Neural progenitor cell (in vitro differentiated cells): Measurements from ENCODE around the gene COL13A1. TPM values are rescaled to one million over a fixed set of nuclear protein-coding genes. Genes with fewer than 3 reads are reported as not detected.

Source experiments
- DNase-seq: peaks from one replicate; pipeline ENCODE4 v3.0.0-alpha.2; 2016; ENCODE audit warnings: low spot score
- H2AFZ ChIP-seq: fragments of 200-600 bp; sonication (generic); replicated peaks from 2 replicates; pipeline ENCODE4 v1.6.1; 2016; ENCODE audit warnings: antibody characterized with exemption
- H3F3A ChIP-seq: fragments of 200-600 bp; sonication (generic); 2 replicates; pipeline ENCODE4 v1.6.1; 2016; ENCODE audit warnings: antibody characterized with exemption, low read depth
- H3K27ac ChIP-seq: fragments of 200-600 bp; sonication (generic); 2 replicates; pipeline ENCODE4 v1.5.1; 2016; ENCODE audit warnings: mild to moderate bottlenecking
- H3K27me3 ChIP-seq: fragments of 200-600 bp; sonication (generic); 2 replicates; pipeline ENCODE4 v1.6.1; 2016; ENCODE audit warnings: mild to moderate bottlenecking, moderate library complexity
- H3K36me3 ChIP-seq: fragments of 200-600 bp; sonication (generic); 2 replicates; pipeline ENCODE4 v1.5.1; 2016
- H3K4me1 ChIP-seq: fragments of 200-600 bp; sonication (generic); 2 replicates; pipeline ENCODE4 v1.6.1; 2016; ENCODE audit warnings: mixed run types
- H3K4me2 ChIP-seq: fragments of 200-600 bp; sonication (generic); 2 replicates; pipeline ENCODE4 v1.6.1; 2016
- H3K4me3 ChIP-seq: fragments of 200-600 bp; sonication (generic); 2 replicates; pipeline ENCODE4 v1.5.1; 2016
- H3K79me2 ChIP-seq: fragments of 200-600 bp; sonication (generic); 2 replicates; pipeline ENCODE4 v1.6.1; 2016; ENCODE audit warnings: low read depth
- H3K9ac ChIP-seq: fragments of 200-600 bp; sonication (generic); 2 replicates; pipeline ENCODE4 v1.6.1; 2016
- H3K9me3 ChIP-seq: fragments of 200-600 bp; sonication (generic); 2 replicates; pipeline ENCODE4 v1.5.1; 2016; ENCODE audit warnings: low read depth
- H4K20me1 ChIP-seq: fragments of 200-600 bp; sonication (generic); 2 replicates; pipeline ENCODE4 v1.6.1; 2016; ENCODE audit warnings: low read depth
- H3K27ac Mint-ChIP-seq: 3 replicates; pipeline ENCODE4 v1.8.0; 2021; ENCODE audit warnings: mixed read lengths
- H3K27me3 Mint-ChIP-seq: 2 replicates; pipeline ENCODE4 v1.8.0; 2022; ENCODE audit warnings: low read depth, mild to moderate bottlenecking, inconsistent platforms, moderate library complexity, mixed read lengths; ENCODE audit not compliant: insufficient read depth
- H3K36me3 Mint-ChIP-seq: 3 replicates; pipeline ENCODE4 v1.8.0; 2021; ENCODE audit warnings: mixed read lengths
- H3K4me1 Mint-ChIP-seq: 3 replicates; pipeline ENCODE4 v1.8.0; 2021; ENCODE audit warnings: mixed read lengths
- H3K4me3 Mint-ChIP-seq: 3 replicates; pipeline ENCODE4 v1.8.0; 2021; ENCODE audit warnings: mild to moderate bottlenecking, moderate library complexity, mixed read lengths
- H3K9me3 Mint-ChIP-seq: 3 replicates; pipeline ENCODE4 v1.8.0; 2020; ENCODE audit warnings: mixed read lengths
- EZH2 ChIP-seq: fragments of 200-600 bp; sonication (generic); IDR thresholded peaks from 2 replicates; pipeline ENCODE4 v1.6.1; 2017; ENCODE audit warnings: antibody characterized with exemption, mild to moderate bottlenecking, moderate library complexity
- EZH2phosphoT487 ChIP-seq: fragments of 200-600 bp; sonication (generic); IDR thresholded peaks from 2 replicates; pipeline ENCODE4 v1.6.1; 2017; ENCODE audit warnings: antibody characterized with exemption
- total RNA-seq: library from RNA; depleted of rRNA; stranded (reverse); fragments of >200 nt; gene quantifications from 2 replicates; pipeline ENCODE4 v1.2.3, GENCODE V29; 2015; ENCODE audit warnings: low replicate concordance
- TF ChIP-seq, protein P1 (sequence below): fragments of 200-600 bp; sonication (generic); IDR thresholded peaks from 2 replicates; pipeline ENCODE4 v1.5.1; 2017; ENCODE audit warnings: antibody characterized with exemption, mild to moderate bottlenecking

Gene COL13A1
- total RNA-seq, 1 donor from 2014 or later: 1.3 TPM

- no peak for TF ChIP-seq EZH2
- TF ChIP-seq, protein P1, sequence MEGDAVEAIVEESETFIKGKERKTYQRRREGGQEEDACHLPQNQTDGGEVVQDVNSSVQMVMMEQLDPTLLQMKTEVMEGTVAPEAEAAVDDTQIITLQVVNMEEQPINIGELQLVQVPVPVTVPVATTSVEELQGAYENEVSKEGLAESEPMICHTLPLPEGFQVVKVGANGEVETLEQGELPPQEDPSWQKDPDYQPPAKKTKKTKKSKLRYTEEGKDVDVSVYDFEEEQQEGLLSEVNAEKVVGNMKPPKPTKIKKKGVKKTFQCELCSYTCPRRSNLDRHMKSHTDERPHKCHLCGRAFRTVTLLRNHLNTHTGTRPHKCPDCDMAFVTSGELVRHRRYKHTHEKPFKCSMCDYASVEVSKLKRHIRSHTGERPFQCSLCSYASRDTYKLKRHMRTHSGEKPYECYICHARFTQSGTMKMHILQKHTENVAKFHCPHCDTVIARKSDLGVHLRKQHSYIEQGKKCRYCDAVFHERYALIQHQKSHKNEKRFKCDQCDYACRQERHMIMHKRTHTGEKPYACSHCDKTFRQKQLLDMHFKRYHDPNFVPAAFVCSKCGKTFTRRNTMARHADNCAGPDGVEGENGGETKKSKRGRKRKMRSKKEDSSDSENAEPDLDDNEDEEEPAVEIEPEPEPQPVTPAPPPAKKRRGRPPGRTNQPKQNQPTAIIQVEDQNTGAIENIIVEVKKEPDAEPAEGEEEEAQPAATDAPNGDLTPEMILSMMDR: peak; percentile 50
- no peaks in the 10 kb centered on the region for H4K20me1 ChIP-seq
- H3K36me3 ChIP-seq: no peaks in the 10 kb centered on the region
- no peaks in the 10 kb centered on the region for H3K79me2 ChIP-seq
- Mint-ChIP-seq H3K27me3 (peaks cover 2% of the 10 kb centered on the region), H3K36me3 (no peaks in the 10 kb centered on the region), H3K9me3 (no peaks in the 10 kb centered on the region), H3K4me1 (peaks cover 11% of the 10 kb centered on the region), H3K4me3 (no peak overlapping the region), H3K27ac (no peak overlapping the region)
- no peak overlapping the region for H3K4me3 ChIP-seq
- peaks cover 6% of the 10 kb centered on the region for H3K4me1 ChIP-seq
- no peak overlapping the region for H2AFZ ChIP-seq
- no peaks in the 10 kb centered on the region for H3K9me3 ChIP-seq
- H3F3A ChIP-seq: no peaks in the 10 kb centered on the region
- H3K27ac ChIP-seq: no peak overlapping the region
- H3K9ac ChIP-seq: no peak overlapping the region
- no peaks in the 10 kb centered on the region for H3K27me3 ChIP-seq
- no peak overlapping the region for H3K4me2 ChIP-seq
- DNase-seq: no peak
Measured at GRCh38 chr10:69885379-69886013, 83.8 kb downstream of the COL13A1 start.

DNA sequence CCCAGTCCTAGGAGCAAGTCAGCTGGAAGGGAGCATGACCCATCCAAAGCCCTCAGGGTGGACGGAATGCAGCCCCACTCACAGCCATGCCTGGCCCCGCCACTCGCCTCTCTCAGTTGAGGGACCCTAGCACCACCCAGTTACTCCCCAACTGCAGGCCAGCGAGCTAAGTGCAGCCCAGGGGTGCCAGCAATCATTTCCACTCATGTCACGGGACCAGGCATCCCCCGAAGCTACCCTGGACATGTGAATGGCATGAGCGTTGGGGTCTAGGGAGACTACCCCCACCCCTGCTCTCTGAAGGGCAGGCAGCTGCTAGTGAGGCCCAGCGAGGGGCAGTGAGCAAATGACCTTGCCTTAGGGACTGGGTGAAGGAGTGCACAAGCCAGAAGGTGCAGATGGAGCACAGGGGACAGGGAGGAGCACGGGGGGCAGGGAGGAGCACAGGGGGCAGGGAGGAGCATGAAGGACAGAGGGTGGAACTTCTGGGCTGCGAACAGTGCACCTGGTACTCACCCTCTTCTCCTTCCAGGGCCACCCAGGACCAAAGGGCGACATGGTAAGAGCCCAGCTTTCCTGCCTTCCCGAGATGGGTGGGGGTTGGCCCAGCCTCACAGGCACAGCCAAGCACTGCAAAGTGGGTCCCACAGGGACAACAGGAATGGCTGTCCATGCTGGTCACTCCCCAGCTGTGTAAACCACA, 87.3 kb downstream of the COL13A1 start:
- Histone ChIP-seq H3K4me3 (no peak overlapping the region), H3K27ac (no peak overlapping the region), H3K9ac (no peak overlapping the region), H3K4me2 (no peak overlapping the region), H4K20me1 (no peaks in the 10 kb centered on the region), H3F3A (no peaks in the 10 kb centered on the region), H3K4me1 (no peaks in the 10 kb centered on the region), H3K79me2 (no peaks in the 10 kb centered on the region), H3K27me3 (no peaks in the 10 kb centered on the region), H3K36me3 (no peaks in the 10 kb centered on the region), H3K9me3 (no peaks in the 10 kb centered on the region), H2AFZ (no peak overlapping the region)
- Mint-ChIP-seq H3K4me3 (no peak overlapping the region), H3K9me3 (no peaks in the 10 kb centered on the region), H3K4me1 (no peaks in the 10 kb centered on the region), H3K36me3 (no peaks in the 10 kb centered on the region), H3K27ac (no peak overlapping the region), H3K27me3 (peaks cover 2% of the 10 kb centered on the region)
- no peak for TF ChIP-seq EZH2phosphoT487
- no peak for DNase-seq

DNA sequence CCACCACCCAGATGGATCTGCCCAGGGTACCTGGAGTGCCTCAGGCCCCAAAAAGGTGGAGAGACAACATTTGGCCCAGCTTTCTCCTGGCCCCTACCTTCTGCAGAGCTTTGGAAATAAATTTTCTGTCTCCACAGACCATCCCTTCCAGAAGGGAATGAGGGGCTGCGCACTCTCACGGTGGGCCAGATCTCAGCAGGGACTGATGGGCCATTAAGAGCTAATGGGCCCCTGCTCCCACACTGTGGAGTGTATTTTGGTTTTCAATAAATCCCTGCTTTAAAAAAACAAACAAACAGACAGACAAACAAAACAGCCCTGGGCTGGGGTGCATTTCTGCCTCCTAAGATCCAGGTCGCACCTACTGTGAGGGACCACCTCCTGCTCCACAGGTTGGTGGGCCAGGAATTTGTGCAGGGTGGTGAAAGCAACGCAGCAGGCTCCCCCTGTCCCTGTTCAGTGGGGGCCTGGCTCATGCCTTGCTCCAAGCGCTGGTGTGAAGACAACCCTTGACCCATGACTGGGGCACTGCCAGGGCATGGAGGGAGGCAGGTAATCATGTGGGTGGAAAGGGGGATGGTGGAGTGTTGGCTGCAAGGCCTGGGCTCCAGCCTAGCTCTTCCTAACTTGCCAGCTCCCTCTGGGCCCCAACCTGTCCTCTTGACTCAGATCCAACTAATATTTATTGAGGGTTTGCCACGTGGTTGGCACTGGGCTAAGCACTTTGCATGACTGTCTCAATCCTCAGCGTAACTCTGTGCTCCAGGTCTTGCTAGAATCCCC, 88.5 kb downstream of the COL13A1 start:
- no peak overlapping the region for H3K4me3 ChIP-seq
- Mint-ChIP-seq H3K27me3 (peaks cover 5% of the 10 kb centered on the region), H3K4me3 (no peak overlapping the region), H3K9me3 (no peaks in the 10 kb centered on the region), H3K4me1 (peaks cover 2% of the 10 kb centered on the region), H3K36me3 (no peaks in the 10 kb centered on the region), H3K27ac (no peak overlapping the region)
- H3K9ac ChIP-seq: no peak overlapping the region
- no peak overlapping the region for H2AFZ ChIP-seq
- no peaks in the 10 kb centered on the region for H3K79me2 ChIP-seq
- H3K4me2 ChIP-seq: no peak overlapping the region
- H3K4me1 ChIP-seq: no peaks in the 10 kb centered on the region
- no peaks in the 10 kb centered on the region for H3K9me3 ChIP-seq
- H3K27me3 ChIP-seq: no peaks in the 10 kb centered on the region
- H3K36me3 ChIP-seq: no peaks in the 10 kb centered on the region
- H3K27ac ChIP-seq: no peak overlapping the region
- no peaks in the 10 kb centered on the region for H3F3A ChIP-seq
- TF ChIP-seq EZH2 (no peak), EZH2phosphoT487 (no peak)
- TF ChIP-seq, protein P1: no peak
- no peak for DNase-seq
- H4K20me1 ChIP-seq: no peaks in the 10 kb centered on the region
